ENCODE data around the gene ENTHD1.

DNA sequence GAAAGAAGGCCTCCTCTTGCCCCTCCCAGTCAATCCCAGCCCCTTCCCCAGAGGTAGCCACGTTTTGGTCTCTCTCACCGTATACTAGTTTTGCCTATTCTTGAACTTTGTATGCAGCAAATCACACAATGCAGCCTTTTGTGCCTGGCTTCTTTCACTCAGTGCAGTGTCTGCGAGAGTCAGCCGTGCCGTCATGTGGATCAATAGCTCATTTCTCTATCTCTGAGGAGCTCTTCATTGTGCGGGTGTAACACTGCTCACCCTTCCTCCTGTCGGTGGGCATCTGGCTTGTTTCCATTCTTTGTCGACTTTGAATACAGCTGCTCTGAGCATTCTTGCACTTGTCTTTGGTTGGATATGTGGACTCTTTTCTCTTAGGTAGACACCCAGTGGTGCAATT, 176.5 kb downstream of the ENTHD1 start:
- TF ChIP-seq POLR2A (IDR thresholded peaks at IDR 0.05; ENCODE audit: low read length) (no peak), GATA1 (IDR thresholded peaks at IDR 0.05; ENCODE audit: low read depth, low read length) (no peak)
